CD1c-positive myeloid dendritic cell (primary cell): ENCODE results near the gene KIRREL3.

Experiments
- DNase-seq: peaks from one replicate; pipeline ENCODE4 v3.0.0-alpha.2; 2016; ENCODE audit errors: extremely low spot score

Gene KIRREL3

GRCh38 chr11:127000291-127000968 lies at the start of gene KIRREL3:
Gene KIRREL3 (minus strand): TSS chr11:127000770.
- no peak for DNase-seq

- no peak for DNase-seq
Observed at GRCh38 chr11:127050186-127050585, 49.6 kb upstream of the KIRREL3 start.

GRCh38 chr11:127049486-127049885 lies 48.9 kb upstream of the KIRREL3 start:
- no peak for DNase-seq

GRCh38 chr11:127044535-127044934 lies 44.0 kb upstream of the KIRREL3 start:
- DNase-seq = no peak

- DNase-seq = no peak
Observed at GRCh38 chr11:127042445-127042844, 41.9 kb upstream of the KIRREL3 start.

GRCh38 chr11:127039591-127039990 lies 39.0 kb upstream of the KIRREL3 start:
- DNase-seq = no peak

- no peak for DNase-seq
Observed at GRCh38 chr11:127037596-127037995, 37.0 kb upstream of the KIRREL3 start.

GRCh38 chr11:127037001-127037400 lies 36.4 kb upstream of the KIRREL3 start:
- no peak for DNase-seq

GRCh38 chr11:127035824-127036223 lies 35.3 kb upstream of the KIRREL3 start:
- no peak for DNase-seq

- DNase-seq = no peak
Observed at GRCh38 chr11:127034973-127035372, 34.4 kb upstream of the KIRREL3 start.

- DNase-seq = no peak
Observed at GRCh38 chr11:127028648-127029047, 28.1 kb upstream of the KIRREL3 start.

GRCh38 chr11:127027789-127028188 lies 27.2 kb upstream of the KIRREL3 start:
- no peak for DNase-seq

GRCh38 chr11:127027000-127027399 lies 26.4 kb upstream of the KIRREL3 start:
- no peak for DNase-seq

GRCh38 chr11:127023991-127024390 lies 23.4 kb upstream of the KIRREL3 start:
- no peak for DNase-seq

- DNase-seq = no peak
Observed at GRCh38 chr11:127018683-127019279, 18.2 kb upstream of the KIRREL3 start.

- DNase-seq = no peak
Observed at GRCh38 chr11:127017482-127017881, 16.9 kb upstream of the KIRREL3 start.

- no peak for DNase-seq
Observed at GRCh38 chr11:127013550-127013949, 13.0 kb upstream of the KIRREL3 start.

- no peak for DNase-seq
Observed at GRCh38 chr11:127006311-127006710, 5.7 kb upstream of the KIRREL3 start.

- no peak for DNase-seq
Observed at GRCh38 chr11:127003260-127003981, 2.9 kb upstream of the KIRREL3 start.

- DNase-seq = no peak
Observed at GRCh38 chr11:127002669-127003259, 2.2 kb upstream of the KIRREL3 start.

GRCh38 chr11:127000981-127001380 lies 411 bp upstream of the KIRREL3 start:
- no peak for DNase-seq

- no peak for DNase-seq
Observed at GRCh38 chr11:126999366-126999765, 1.2 kb downstream of the KIRREL3 start.

GRCh38 chr11:126997641-126998040 lies 2.9 kb downstream of the KIRREL3 start:
- DNase-seq = no peak
